Glomerular visceral epithelial cell (primary cell): Measurements from ENCODE around the gene RAB20.
"Not testable (repeated sequence)": the region's sequence is repeated elsewhere in the genome, so short reads cannot be mapped to it uniquely, and the experiment has no call there.

Source experiments
- DNase-seq: peaks from one replicate; pipeline ENCODE4 v3.0.0-alpha.2; 2016; ENCODE audit errors: extremely low spot score

Gene RAB20

GRCh38 chr13:110561344-110562035, at the start of gene RAB20:
TSS of gene RAB20 (minus strand) at chr13:110561722. CDS start at chr13:110561519, 203 bp downstream.
- peak; percentile 89 for DNase-seq

- no peak for DNase-seq
Observed at GRCh38 chr13:110610955-110611595, 49.6 kb upstream of the RAB20 start.

- DNase-seq, result no peak
Observed at GRCh38 chr13:110607675-110608224, 46.2 kb upstream of the RAB20 start.

- not testable (repeated sequence) for DNase-seq
Observed at GRCh38 chr13:110606281-110606680, 44.8 kb upstream of the RAB20 start.

- no peak for DNase-seq
Observed at GRCh38 chr13:110605132-110605531, 43.6 kb upstream of the RAB20 start.

- DNase-seq, result no peak
Observed at GRCh38 chr13:110600980-110601379, 39.5 kb upstream of the RAB20 start.

GRCh38 chr13:110600261-110600819, 38.8 kb upstream of the RAB20 start:
- DNase-seq, result no peak

GRCh38 chr13:110597041-110597689, 35.6 kb upstream of the RAB20 start:
- no peak for DNase-seq

GRCh38 chr13:110593430-110594130, 32.1 kb upstream of the RAB20 start:
- DNase-seq, result peak; percentile 60

GRCh38 chr13:110592665-110593064, 31.1 kb upstream of the RAB20 start:
- no peak for DNase-seq

- no peak for DNase-seq
Observed at GRCh38 chr13:110590577-110590976, 29.1 kb upstream of the RAB20 start.

GRCh38 chr13:110589793-110590390, 28.4 kb upstream of the RAB20 start:
- no peak for DNase-seq

GRCh38 chr13:110583178-110583865, 21.8 kb upstream of the RAB20 start:
- DNase-seq, result no peak

GRCh38 chr13:110582421-110582954, 21.0 kb upstream of the RAB20 start:
- no peak for DNase-seq

- no peak for DNase-seq
Observed at GRCh38 chr13:110581506-110582185, 20.1 kb upstream of the RAB20 start.

- DNase-seq, result no peak
Observed at GRCh38 chr13:110580800-110581199, 19.3 kb upstream of the RAB20 start.

- no peak for DNase-seq
Observed at GRCh38 chr13:110578363-110578762, 16.8 kb upstream of the RAB20 start.

GRCh38 chr13:110576736-110577476, 15.4 kb upstream of the RAB20 start:
- no peak for DNase-seq

GRCh38 chr13:110576070-110576394, 14.5 kb upstream of the RAB20 start:
- no peak for DNase-seq
